Daoy (cell line): ENCODE data around the gene UNC5B. TPM values are rescaled to one million over a fixed set of nuclear protein-coding genes. Genes with fewer than 3 reads are reported as not detected.

Experiments used
- DNase-seq: peaks from one replicate; pipeline ENCODE4 v3.0.0-alpha.2; 2015; ENCODE audit warnings: low read depth
- total RNA-seq: library from RNA; depleted of rRNA; stranded (reverse); fragments of >200 nt; shearing (Covaris generic); gene quantifications from 2 replicates; pipeline ENCODE4 v1.2.3, GENCODE V29; 2014

Gene UNC5B
- total RNA-seq, 1 experiment from 2014 or later: 6.0 TPM

DNA sequence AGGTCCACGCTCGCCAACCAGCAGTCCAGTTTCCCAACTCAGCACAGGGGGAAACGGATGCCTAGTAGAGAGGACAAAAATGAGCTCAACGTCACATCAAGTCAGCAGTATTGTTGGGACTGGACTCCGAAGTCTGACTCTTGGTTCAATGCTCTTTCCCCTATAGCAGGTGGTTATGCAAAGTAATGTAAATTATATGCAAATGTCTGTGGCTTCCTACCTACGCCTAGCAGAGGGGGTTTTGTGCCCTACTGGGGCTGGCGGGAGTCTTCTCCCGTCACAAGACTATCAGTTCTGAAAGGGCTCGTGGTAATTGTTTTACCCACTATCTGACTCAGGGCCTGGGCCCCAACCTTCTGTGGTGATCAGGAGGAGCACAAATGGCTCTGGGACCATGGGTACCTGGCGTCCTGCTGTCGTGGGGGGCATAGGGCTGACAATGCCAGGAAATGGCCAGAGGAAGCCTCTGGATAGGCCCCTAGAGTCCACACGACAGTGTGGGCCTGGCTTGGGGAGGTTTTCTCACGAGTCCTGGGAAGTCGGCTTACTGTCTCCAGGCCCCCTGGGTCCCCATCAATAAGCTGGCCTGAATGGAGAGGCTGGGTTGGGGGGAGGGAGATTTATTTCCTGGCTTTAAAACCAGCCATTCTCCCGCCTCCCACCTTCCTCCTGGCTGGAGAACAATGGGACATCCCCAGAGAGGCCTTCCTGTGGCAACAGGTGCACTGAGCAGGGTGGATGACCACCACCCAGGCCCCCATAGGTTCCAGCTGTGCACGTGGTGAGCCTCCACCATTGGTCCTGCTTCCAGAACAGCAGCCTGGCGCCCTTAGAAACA lies 41.8 kb downstream of the UNC5B start:
- no peak for DNase-seq

DNA sequence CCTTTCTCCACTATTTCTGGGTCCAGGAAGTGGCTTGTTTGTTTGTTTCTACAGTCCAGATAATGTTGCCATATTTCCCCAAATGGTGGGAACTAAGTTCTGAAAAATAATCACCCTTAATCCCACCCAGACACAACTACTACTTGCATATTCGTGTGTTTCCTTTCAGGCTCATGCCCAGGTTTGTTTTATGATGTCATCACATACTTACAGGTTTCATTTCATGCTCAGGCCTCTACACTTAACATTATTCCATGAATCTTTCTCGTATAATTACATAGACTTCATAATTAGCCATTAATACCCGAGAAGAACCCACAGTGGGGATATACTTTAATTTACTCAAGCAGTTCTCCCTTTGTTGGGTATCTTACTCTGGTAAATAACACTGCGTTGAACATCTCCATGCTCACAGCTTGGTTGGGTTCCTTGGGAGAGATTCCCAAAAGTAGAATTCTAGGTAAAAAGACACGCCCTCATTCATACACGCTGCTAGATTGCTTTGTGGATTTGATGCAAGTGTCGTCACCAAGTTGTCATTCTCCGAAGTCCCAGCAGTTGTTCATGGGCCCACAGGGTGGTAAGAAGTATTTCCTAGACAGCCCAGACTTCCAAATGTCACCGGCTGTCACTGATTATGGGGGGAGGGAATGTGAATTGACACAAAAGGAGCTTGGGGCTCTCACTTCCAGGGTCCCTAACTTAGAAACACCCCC lies 42.6 kb downstream of the UNC5B start:
- DNase-seq: no peak

DNA sequence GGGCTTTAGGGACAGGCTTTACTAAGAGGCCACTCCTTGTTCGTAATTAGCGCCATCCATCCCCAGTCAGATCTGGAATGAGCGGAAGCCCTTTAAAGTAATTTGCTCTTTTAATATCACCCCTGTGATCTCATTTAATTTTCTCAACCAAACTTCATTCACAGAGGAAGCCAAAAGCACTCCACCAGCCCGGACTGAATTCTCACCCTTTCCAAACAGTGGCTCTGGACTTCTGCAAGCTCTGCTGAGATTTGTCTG lies 43.1 kb downstream of the UNC5B start:
- no peak for DNase-seq

DNA sequence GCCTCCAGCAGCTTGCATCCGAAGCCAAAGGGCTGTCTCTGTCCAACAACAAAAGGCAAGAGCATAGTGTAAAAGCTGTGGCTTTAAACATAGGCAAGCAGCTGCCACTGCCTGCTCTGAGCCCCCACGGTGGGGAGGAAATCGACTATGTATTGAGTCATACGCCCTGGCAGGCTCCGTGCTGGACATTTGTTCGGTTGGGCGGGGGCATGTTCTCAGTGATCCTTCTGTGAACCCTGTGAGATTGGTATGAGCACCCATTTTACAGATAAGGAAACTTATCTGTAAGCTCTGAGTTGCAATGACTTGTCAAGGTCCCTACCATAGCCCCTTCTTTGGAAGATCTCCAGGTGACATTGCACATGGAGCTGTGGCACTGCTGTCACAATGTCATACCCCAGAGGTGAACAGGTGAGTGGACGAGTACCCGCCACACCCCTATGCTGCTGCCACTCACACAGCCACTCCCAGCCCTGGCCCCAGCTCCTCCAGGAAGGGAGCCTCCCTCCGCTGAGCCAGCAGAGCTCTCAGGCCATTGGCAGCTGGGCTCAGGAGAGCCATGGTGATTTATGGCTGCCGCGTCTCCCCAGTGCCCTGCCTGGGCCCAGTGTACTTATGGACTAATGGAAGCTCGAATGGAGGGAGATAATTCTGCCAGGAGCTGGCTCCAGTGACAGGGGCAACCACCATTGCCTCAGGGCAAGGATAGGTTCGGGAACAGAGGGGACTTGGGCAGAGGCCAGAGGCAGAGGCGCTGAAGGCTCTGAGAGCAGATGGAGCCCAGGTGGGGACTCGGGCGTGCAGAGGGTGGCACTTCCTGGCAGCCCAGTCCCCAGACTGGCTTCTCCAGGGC lies 43.7 kb downstream of the UNC5B start:
- peak; percentile 74 for DNase-seq

DNA sequence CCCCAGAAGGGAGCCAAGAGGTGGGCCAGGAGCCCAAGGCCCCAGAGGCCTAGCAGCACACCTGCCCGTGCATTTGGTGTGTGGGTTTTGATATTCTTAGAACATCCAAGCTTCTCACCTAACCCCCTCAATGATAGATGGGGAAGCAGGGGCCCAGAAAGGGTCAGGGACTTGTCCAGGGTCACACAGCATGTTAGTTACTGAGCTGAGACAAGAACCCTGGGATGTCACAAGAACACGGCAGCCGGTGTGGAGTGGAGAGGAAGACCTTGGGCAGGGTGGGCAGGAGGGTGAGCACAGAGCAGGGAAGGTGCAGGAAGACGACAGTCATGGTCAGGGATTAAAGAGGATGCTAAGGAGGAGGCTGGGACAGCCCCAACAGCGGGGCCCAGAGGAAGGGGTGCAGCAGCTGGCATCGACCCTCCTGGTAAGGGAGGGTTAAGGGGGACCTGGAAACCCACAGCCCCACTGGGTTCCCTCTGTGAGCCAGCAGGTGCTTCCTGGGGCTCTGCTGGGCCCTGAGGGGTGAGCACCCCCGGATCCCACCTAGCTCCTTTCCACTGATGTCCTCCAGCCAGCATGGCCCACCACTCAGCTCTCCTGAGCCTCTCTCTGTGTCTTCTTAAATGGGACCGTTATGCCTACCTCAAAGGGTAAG lies 44.4 kb downstream of the UNC5B start:
- no peak for DNase-seq

DNA sequence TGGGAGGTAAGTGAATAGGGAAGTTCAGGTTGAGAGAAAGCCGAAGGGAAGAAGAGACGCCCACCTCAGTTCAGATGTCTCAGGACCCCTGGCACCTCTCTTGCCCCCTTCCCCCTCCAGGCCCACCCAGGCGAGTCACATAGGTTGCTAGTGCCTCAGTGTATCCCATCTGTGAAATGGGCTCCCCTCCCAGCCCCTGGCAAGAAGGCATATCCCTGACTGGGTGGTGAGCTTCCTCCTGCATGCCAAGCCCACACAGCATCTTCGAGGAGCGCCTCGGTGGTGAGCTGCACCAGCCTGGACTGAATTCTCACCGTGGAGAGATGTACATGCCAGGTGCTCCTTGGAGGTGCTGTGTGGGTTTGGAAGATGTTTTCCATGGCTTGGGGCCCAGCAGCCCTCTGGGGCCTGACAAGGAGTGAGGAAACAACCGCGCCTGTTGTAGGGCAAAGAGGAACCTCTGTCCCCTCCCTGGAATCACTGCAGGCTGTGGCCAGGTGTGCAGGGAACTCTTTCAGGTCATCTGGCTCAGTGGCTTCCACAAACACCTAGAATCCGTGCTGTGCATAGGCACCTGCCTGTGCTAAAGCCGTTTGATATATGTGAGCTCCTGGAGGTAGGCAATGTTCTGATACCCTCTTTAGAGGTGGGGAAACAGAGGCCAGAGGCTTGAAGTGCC lies 45.1 kb downstream of the UNC5B start:
- DNase-seq: no peak

DNA sequence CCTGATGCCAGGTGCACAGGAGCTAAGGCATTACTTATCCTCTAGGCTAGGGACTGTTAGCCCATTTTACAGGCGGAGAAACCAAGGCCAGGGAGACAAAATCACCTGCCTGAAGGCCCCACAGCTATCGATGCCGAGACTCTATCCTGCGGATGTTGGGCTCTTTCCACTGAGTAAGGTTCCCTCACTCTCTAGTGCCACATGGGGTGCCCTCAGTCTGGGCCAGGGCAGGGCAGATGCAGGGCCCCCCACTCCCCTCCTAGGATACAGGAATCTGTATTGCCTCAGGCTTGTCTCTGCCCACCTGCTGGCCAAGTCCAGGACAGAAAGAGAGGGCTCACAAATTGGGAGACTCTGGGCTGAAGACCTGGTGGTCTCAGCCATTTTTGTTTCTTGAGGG lies 45.7 kb downstream of the UNC5B start:
- DNase-seq: no peak

DNA sequence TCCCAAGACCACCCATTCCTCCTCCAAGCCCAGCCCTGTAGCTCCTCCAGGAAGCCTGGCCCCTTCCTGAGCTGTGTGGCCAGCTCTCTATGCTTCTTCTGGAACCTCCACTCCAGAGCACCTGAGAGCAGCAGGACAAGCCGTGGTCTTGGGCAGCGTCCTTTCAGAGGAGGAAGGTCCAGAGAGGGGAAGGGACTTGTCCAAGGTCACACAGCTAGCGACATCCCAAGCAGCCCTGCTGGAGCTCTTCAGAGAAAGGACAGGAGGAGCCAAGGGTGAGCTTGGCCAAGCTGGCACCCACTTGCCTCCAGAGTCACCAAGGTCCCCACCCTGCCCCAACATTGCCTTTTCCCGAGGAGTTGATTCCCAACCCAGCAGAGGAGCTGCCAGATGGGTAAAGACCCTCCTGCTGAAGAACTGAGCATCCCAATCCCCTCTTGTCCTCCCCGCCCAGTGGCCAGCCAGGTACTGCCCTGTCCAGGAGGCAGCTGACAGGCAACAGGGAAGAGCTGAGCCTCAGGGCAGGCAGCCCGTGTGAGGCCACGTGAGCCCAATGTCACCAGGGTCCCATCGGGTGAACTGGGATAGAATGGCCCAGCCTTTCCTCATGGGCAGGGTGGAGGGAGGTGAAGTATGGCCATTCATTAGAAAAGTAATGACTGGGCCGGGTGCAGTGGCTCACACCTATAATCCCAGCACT lies 46.2 kb downstream of the UNC5B start:
- no peak for DNase-seq

DNA sequence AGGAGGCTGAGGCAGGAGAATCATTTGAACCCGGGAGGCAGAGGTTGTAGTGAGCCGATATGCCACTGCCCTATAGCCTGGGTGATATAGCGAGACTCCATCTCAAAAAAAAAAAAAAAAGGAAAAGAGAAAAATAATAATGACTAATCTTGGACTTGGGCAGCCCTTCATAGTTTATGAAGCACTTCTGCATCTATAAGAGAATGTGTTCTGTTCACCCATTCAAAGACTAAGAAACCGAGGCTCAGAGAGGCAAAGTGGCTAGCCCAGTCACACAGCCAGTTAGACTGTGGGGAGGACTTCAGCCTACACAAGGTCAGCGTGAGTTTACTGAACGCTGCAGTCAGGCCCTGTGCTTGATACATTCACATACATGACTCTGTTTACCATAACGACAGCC lies 46.9 kb downstream of the UNC5B start:
- DNase-seq: no peak

DNA sequence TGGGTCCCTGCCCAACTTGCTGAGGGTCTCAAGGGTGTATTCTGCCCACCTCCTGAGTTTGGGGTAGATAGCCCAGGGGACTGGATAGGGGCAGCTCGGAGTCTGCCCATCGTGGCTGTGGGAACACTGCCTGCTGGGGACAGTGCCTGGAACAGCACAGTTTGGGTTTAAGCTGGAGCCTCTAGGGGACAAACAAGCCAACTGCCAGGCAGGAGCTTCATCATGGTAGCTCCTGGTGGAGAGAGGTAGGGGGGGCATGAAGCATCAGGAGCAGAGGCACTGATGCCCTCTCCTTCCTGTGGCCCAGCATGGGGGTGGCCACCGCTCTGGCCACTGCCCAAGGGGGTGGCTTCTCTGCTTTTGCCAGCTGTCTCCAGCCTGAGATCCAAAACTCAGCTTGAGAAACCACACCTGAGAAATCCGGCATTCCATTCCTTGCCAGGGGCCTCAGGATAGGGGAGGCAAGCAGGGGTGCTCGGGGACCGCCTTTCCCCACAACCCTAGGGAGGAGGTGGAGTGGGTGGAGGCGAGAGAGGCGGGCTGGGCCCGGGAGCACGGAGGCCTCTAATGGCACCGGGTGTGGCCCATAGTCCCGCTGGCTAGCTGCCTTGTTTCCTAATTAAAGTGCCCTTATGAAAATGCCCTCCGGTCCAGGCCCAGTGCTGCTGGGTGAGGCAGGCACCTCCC lies 47.6 kb downstream of the UNC5B start:
- no peak for DNase-seq

DNA sequence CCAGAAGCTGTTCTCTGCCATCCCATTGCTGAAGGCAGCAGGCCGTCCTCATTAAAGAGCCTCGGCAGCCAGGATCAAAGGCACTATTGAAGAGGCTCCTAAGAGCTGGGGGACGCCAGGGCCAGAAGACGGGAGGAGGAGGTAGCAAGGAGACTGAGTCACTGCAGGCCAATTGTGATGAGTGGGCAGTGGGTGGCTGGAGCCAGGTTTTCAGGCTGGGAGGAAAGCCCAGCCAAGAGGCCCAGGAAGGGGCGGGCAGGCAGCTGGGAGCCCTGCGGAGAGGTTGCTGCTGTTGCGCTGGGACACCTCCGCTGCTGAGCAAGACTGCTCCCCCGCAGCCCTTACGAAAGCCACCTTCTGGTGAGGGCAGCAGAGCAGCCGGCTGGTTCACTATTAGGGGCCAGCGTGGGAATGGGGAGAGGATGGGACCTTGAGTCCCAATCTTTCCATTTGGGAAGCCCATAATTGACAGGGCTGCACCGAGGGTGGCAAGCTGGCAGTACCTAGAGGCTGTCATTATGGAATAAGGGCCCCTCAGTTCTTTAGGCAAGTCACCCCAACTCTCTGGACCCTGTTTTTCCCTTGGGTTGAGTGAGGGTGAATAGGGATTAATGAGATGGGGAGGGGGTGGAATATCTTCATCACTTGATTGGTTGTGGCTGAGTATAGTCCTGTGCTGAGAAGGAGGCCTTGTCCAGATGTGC lies 48.4 kb downstream of the UNC5B start:
- DNase-seq: peak; percentile 82

DNA sequence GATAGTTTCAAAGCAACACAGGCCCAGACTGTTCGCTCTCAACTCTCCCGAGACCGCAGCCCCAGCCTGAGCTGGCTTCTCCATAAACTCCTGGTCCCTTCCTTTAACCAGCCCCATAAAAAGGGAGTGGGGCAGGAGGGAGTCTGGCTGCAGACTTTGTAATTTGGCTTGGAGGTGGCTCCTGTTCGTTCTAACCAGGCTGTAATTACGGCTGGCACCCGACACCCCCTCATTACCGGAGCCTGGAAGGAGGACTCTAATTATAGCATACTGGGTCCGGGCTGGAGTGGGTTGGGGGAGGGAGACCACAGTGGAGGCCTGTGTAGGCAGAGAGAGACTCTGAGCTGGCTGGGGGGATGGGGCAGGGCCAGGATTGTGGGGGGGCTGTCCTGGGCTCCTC lies 49.7 kb downstream of the UNC5B start:
- no peak for DNase-seq

DNA sequence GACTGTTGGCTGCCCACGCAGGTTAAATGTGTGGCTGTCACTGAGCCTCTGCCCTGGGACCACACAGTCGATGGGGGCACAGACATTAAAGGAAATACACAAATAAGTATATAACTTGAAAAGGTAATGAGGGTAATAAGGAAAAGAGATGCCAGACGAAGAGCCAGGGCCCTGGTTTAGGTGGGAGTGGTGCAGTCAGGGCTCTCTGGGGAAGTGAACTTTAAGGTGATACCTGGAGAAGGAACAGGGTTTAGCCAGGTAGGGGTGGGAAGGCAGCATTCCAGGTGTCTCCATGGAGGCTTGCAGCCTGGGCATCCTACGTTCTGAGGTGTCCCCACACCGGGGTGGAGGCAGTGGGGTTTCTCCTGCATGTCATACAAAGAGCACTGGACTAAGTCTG lies 50.4 kb downstream of the UNC5B start:
- no peak for DNase-seq

DNA sequence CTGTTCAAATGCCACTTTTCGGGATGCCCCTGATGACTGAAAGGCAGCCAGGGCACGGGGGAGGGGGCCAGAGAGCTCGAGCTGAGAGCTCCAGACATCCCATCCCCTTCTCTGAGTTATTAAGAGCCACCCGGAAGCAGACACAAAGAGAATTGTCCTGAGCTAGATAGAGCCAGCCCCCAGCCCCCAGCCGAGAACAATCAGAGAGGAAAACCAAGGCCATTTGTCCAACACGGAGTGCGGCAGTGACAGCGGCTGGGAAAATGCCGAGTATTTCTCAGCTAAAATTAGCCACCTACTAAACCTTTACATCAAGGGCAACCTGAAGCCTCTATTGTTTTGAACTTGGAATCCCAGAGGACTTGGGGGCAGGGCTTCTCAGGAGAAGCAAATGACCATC lies 51.0 kb downstream of the UNC5B start:
- DNase-seq: no peak

DNA sequence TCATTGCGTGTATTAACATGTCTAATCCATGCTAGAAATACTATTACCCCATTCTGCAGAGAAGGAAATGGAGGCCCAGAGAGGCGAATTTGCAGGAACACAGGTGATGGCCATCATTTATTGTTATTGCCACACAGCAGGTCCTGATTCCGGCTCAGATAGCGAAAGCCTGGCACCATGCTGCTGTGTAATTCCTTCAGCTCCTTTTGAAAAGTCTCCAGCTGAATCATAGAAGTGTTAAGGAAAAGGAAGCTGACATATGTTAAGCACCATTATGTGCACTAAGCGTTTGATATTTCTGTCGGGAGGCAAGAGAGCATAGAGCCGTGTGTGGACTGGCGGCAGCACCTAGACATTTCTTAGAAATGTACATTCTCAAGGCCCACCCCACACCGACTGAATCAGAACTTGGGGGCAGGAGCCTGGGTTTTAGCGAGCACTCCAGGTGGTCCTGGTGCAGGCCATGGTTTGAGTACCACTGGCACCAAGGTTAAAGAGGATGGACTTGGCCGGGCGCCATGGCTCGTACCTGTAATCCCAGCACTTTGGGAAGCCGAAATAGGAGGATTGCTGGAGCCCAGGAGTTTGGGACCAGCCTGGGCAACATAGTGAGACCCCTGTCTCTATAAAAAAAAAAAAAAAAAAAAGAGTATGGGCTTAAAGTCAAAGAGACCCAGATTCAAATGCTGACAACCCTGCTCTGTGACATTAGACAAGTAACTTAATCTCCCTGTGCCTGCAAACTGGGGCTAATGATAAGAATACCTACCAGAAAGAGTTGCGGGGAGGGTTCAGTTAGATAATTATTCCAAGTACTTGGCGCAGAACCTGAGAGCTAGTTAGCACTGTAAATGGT lies 52.2 kb downstream of the UNC5B start:
- no peak for DNase-seq

DNA sequence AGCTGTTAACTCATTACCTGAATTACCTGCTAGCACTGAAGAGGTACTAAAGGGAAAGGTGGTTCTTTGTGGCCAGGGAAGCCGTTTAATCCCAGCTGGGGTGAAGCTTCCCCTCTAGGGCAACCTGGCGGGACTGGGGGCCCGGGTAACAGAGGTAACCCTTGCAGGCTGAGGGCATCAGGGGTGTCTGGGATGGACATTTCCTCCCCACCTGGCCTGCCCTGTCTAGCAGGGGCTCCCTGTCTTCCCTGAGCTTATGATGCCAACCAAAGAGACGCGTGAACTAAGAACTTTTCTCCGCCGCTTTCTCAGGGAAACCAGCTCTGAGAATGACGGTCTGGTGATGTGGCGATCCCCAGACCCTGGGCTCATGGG lies 52.8 kb downstream of the UNC5B start:
- no peak for DNase-seq

DNA sequence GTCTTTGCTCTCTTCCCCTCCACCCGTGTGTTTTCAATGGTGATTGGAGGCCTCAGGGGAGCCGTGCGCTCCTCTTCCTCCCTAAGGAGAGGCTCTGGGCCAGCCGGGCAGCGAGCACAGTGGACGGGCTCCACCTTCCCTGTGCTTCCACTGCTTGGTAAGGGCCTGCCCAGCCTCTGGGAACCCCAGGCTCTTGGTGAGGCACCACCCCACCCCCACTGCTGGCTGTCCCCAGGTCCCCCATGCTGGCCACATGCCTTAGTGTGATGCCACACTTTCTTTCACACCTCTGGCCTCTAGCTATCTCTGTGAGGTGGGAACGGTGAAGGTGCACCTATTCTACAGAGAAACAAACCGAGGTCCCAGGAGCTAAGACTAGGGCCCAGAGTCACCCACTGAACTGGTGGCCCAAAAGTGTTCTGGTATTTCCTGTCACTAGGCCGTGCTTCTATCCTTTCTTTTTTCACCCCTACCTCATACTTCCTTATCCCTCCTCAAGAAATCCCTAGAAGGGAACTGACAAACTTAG lies 53.3 kb downstream of the UNC5B start:
- DNase-seq: no peak

DNA sequence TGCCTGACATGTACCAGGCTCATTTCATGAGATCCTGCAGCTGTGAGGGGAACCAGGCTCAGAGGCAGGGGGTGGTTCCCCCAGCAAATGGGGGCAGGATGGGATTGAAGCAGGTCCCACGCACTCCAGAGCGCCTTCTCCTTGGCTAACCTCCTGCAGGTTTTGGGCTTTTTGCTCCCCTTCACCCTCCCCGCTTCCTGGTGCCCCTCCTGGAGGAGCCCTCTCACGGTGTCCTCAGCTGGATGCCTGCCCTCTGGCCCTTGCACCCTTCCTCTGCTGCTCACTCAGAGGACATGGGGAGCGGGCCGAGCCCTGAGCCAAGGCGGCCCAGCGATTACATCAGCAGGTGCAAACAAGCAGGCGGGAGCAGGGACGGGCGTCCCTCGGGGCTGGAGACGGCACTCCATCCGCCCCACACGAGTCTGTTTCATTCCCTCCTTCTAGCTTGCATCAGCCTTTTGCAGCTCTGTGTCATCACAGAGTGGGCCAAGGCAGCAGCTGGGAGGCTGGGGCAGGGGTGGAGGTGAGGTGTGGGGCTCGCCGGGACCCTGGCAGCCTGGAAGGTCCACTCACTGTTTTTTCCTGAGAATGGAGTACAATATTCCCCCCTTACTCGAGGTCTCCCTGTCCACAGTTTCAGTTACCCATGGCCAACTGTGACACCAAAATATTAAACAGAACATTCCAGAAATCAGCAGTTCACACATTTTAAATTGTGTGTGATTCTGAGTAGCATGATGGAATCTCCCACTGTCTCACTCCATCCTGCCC lies 54.0 kb downstream of the UNC5B start:
- DNase-seq: peak; percentile 65
